ENCODE results near the gene NYNRIN. TPM values are rescaled to one million over a fixed set of nuclear protein-coding genes. Genes with fewer than 3 reads are reported as not detected.

Gene NYNRIN
- total RNA-seq, 1 donor, result 14.1 TPM

DNA sequence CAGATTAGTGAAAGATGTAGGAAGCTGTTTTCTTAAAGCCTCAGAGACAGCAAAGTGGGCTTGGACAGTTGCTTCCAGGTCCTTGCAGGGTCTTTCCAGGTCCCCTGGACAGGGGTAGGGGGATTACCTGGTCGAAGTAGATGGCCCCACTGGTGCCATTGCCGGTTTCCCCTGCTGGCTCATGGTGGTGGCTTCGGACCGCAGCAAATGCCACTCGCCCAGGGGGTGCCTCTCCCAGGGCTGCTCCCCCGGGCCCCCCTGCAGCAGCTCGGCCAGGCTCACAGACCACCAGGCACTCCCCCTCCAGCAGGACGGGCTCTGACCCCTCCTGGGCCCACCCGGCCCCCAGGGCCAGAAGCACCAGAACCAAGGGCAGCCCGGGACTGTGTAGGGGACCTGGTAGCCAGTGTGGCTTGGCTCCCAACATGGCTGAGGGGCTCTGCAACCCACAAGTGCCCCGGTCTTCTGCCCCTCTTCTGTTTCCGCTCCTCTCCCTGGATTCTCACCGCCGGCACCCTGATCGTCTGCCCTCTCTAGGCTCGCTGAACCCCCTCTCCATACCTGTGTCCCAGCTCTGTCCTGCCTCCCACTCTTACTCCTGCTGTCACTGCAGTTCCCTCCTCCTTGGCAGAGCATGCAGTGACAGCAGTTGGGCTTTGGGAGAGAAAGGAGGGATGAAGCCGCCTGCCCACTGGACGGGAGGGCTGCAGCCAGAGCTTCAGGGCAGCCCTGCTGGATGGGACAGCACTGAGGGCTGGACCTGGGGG lies 30.0 kb downstream of the NYNRIN start:
- DNase-seq (ENCODE audit: low read depth), result no peak
- TF ChIP-seq CTCF (IDR thresholded peaks at IDR 0.05; ENCODE audit: insufficient read depth, low read length), result no peak
- H3K4me3 ChIP-seq (ENCODE audit: low read depth, low read length), result peak overlapping the region; percentile 54

DNA sequence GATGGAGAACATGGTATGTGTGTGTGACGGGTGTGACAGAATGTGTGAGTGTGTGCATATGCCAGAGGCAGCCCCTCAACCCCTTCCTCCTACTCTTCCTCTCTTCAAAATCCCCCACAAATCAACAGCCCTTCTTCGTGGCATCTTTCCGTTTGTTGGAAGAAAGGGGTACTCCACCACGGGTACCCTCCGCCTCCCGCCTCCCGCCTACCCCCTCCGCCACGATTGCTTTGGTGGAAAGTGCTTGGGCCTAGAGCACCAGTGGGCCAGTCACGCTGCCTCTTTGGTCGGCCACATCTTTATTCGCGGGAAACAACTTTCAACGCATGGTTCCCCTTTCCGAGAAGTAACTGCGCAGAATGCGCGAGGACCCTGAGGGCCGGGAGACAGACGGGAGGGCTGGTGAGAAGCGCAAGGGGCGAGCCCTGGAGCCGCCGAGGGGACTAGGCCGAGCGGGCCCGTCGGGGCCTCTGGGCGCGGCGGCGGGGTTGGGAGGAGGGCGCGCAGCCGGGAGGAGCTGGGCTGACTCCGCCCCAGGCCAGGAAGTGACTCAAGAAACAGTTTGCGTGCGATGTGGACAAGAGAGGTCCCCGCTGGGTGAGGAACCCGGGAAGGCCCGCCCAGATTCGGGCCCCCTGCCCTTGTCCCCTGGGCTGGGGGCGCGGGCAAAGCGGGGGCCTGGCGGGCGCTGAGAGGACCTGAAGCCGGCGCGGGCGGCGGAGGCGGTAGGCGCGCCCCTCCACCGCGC lies 30.8 kb downstream of the NYNRIN start, which contains the start of the genes CBLN3 and KHNYN:
Gene CBLN3, minus strand, starts transcription at position 274 of the 748 bp plus-strand sequence. CDS start 614 bp downstream, outside the sequence.
Gene KHNYN, plus strand, starts transcription at position 560 of the 748 bp plus-strand sequence. CDS start 777 bp downstream, outside the sequence.
- TF ChIP-seq CTCF (IDR thresholded peaks at IDR 0.05; ENCODE audit: insufficient read depth, low read length), result no peak
- H3K4me3 ChIP-seq (ENCODE audit: low read depth, low read length), result peak within 1 kb of the TSS; percentile 93
- peak; percentile 94 for DNase-seq (ENCODE audit: low read depth)

DNA sequence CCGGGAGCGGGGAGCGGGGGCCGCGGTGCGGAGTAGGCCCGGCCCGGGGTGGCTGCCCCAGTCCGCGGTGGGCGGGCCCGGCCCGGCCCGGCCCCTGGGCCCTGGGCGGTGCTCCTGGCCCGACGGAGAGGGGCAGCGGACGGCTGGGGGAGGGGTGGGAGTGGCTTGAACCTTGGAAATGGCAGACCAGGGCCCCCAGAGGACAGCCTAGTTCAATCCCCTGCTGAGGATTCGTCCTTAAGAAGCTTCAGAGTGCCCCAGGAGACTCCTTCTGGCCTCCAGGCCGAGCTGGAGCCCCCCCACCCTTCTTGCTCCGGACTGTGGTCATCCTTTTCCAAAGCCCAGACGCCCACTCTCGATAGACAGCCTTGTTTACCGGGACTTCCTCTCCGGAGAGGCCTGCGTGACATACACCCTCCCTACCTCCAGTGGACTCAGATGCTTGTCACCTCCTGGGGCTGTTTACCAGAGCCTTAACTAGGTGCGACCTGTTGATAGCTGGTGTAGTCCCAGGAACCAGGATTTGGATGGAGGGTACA lies 31.4 kb downstream of the NYNRIN start:
- peak overlapping the region; percentile 93 for H3K4me3 ChIP-seq (ENCODE audit: low read depth, low read length)
- TF ChIP-seq CTCF (IDR thresholded peaks at IDR 0.05; ENCODE audit: insufficient read depth, low read length), result no peak
- DNase-seq (ENCODE audit: low read depth), result peak; percentile 86

DNA sequence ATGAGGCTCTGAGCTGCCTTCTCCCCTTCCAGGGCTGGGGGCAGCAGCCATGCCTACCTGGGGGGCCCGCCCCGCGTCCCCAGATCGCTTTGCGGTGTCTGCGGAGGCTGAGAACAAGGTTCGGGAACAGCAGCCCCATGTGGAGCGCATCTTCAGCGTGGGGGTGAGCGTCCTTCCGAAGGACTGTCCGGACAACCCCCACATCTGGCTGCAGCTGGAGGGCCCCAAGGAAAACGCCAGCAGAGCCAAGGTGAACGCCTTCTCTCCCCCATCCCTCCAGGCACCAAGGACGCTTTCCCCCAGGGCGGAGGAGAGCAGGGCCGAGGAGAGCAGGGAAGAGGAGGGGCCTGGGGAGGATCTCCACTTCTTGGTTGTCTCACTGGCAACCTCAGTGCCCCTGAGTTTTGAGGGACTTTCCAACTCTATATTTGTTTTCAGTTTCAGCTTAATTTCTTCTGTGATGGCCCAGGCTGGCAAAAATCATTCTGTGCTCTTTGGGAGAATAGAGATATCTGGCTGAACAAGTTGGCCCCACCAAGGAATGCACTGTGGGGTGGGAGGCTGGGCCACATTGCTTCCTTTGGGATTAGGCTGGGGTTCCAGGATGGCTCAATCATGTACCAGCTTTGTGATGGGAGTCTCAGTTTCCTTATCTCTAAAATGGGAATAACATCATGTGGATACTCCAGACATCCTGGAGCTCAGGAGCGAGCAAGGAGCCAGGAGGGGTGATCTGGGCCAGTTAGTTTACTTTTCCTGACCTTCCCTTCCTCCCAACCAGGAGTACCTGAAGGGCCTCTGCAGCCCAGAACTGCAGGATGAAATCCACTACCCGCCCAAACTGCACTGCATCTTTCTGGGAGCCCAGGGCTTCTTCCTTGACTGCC lies 32.1 kb downstream of the NYNRIN start:
- DNase-seq (ENCODE audit: low read depth), result peak; percentile 85
- no peak for TF ChIP-seq CTCF (IDR thresholded peaks at IDR 0.05; ENCODE audit: insufficient read depth, low read length)
- H3K4me3 ChIP-seq (ENCODE audit: low read depth, low read length), result peak overlapping the region; percentile 93

DNA sequence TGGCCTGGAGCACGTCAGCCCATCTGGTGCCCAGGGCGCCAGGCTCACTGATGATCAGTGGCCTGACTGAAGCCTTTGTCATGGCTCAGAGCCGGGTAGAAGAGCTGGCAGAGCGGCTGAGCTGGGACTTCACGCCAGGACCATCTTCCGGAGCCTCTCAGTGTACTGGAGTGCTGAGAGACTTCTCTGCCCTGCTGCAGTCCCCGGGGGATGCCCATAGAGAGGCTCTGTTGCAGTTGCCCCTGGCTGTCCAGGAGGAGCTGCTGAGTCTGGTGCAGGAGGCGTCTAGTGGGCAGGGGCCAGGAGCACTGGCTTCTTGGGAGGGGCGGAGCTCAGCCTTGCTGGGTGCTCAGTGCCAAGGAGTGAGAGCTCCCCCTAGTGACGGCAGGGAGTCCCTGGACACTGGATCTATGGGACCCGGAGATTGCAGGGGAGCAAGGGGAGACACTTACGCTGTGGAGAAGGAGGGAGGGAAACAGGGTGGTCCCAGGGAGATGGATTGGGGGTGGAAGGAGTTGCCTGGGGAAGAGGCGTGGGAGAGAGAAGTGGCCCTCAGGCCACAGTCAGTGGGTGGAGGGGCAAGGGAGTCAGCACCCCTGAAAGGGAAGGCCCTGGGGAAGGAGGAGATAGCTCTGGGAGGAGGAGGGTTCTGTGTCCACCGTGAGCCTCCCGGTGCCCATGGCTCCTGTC lies 32.9 kb downstream of the NYNRIN start:
- peak; percentile 95 for DNase-seq (ENCODE audit: low read depth)
- peak; percentile 96 for TF ChIP-seq CTCF (IDR thresholded peaks at IDR 0.05; ENCODE audit: insufficient read depth, low read length)
- H3K4me3 ChIP-seq (ENCODE audit: low read depth, low read length), result peak overlapping the region; percentile 93

Data from fibroblast of the aortic adventitia (primary cell).